Thyroid gland (tissue), 4 donors: ENCODE data around the gene CASS4. TPM values are rescaled to one million over a fixed set of nuclear protein-coding genes. Genes with fewer than 3 reads are reported as not detected.

Source experiments
- DNase-seq, 2 donors: peaks; one replicate each; pipeline ENCODE4 v3.0.0-alpha.2; 2019
- H3K27ac ChIP-seq, 3 donors: fragments of 200-600 bp; sonication (generic); 1 replicate in 2 of 3; 2 replicates in 1 of 3; pipeline ENCODE4 v1.5.1; 2016 to 2019; ENCODE audit warnings: mild to moderate bottlenecking in 1 of 3, moderate library complexity in 1 of 3
- H3K27me3 ChIP-seq: fragments of 200-600 bp; sonication (generic); one replicate; pipeline ENCODE4 v1.5.1; 2019
- H3K36me3 ChIP-seq, 2 donors: fragments of 200-600 bp; sonication (generic); one replicate each; pipeline ENCODE4 v1.5.1; 2016 to 2019
- H3K4me1 ChIP-seq, 2 donors: fragments of 200-600 bp; sonication (generic); one replicate each; pipeline ENCODE4 v1.5.1; 2017 to 2019
- H3K4me3 ChIP-seq, 3 donors: fragments of 200-600 bp; sonication (generic); replicated peaks in 1 of 3; 1 replicate in 2 of 3; 2 replicates in 1 of 3; pipeline ENCODE4 v1.5.1; 2016; ENCODE audit warnings: mild to moderate bottlenecking in 1 of 3
- H3K9me3 ChIP-seq: fragments of 200-600 bp; sonication (generic); one replicate; pipeline ENCODE4 v1.5.1; 2017
- CTCF ChIP-seq, 6 experiments: fragments of 200-600 bp in 3 of 6; fragments of 450-650 bp in 3 of 6; sonication (generic) in 3 of 6; IDR thresholded peaks; one replicate each; pipeline ENCODE4 v1.5.1; 2016 to 2019; ENCODE audit warnings: antibody characterized with exemption in 6 of 6, mild to moderate bottlenecking in 2 of 6, inconsistent platforms in 1 of 6, moderate library complexity in 1 of 6
- POLR2A ChIP-seq, 2 donors: fragments of 450-650 bp; IDR thresholded peaks; one replicate each; pipeline ENCODE4 v1.6.1; 2017; ENCODE audit warnings: antibody characterized with exemption in 2 of 2, mild to moderate bottlenecking in 2 of 2, moderate library complexity in 1 of 2
- WGBS, 2 donors: methylation state at CpG; one replicate each; pipeline ENCODE4 v1.1.5; 2017; 5-methylcytosine and 5-hydroxymethylcytosine counted together
- intact Hi-C: fragments of 100-400 bp; cut with DNase I; formaldehyde crosslinking; loops from one replicate; pipeline ENCODE4 v1.15.1; 2023
- total RNA-seq, 4 donors: library from RNA; depleted of rRNA; stranded (reverse); fragments of >200 nt; gene quantifications; one replicate each; pipeline ENCODE4 v1.2.3, GENCODE V29; 2016

CASS4 gene
- total RNA-seq, 4 donors from 2014 or later: 0.22 to 1.6 (median 1.0) TPM

DNA sequence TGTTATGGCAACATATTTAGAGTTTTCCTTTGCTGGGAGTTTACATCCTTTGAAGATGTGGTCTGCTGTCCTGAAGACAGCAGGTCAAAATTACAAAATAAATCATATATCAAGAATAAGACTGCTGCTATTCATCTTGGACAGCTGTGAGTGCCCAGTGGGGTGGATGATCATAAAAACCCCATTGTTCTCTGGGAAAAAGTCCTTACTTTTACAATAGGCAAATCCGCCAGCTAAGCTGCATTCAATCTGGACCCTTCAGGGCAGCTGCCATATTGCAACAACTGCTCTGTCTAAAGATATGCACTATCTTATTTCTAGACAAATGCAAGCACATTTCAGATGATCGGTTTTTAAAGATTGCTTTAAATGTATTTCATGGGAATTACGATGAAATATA, 19.4 kb downstream of the CASS4 start:
- WGBS, 2 donors: 87 to 88% methylated on average over 3 of the region's 3 CpGs
- TF ChIP-seq POLR2A (IDR thresholded peaks at IDR 0.05) (no peak), CTCF (IDR thresholded peaks at IDR 0.05) (no peak)
- Histone ChIP-seq H3K36me3 (no peaks in the 10 kb centered on the region), H3K27me3 (no peaks in the 10 kb centered on the region), H3K27ac (no peak overlapping the region), H3K4me1 (no peaks in the 10 kb centered on the region), H3K9me3 (no peaks in the 10 kb centered on the region), H3K4me3 (no peak overlapping the region)
- intact Hi-C loops: no loop called here
- DNase-seq: no peak

DNA sequence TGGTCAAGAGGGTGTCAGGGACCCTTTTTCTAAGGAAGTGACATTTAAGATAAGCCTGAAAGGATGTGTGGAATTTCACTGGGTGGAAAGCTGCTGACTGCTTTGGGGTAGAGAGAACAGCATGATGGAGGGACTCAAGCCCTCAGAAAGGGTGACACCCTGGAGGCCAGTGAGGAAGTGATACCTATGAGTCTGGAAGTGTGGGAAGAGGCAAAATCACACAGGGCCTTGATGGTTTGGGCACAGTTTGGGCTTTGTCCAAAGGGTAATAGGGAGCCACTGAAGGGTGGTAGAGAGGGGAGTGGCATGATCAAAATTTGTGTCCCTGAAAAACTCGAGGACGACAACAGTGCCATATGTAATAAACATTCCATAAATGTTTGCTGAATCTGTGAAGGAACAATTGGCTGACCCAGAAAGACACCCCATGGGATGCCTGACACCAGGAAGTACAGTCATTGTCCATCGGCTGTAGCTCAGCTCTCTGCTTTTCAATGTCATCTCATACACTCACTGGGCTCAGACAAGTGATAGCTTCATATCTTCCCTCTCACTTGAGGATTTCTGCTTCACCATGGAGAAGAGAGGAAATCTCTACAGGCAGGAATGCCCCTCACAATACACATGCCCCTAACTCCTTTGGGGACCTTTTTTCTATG, 21.3 kb downstream of the CASS4 start:
- Histone ChIP-seq H3K36me3 (no peaks in the 10 kb centered on the region), H3K27me3 (no peaks in the 10 kb centered on the region), H3K9me3 (no peaks in the 10 kb centered on the region), H3K27ac (no peak overlapping the region), H3K4me1 (no peaks in the 10 kb centered on the region), H3K4me3 (no peak overlapping the region)
- intact Hi-C loops: no loop called here
- TF ChIP-seq POLR2A (IDR thresholded peaks at IDR 0.05) (no peak), CTCF (IDR thresholded peaks at IDR 0.05) (no peak)
- 60 to 75% methylated on average over 3 of the region's 3 CpGs for WGBS, 2 donors
- DNase-seq: no peak

DNA sequence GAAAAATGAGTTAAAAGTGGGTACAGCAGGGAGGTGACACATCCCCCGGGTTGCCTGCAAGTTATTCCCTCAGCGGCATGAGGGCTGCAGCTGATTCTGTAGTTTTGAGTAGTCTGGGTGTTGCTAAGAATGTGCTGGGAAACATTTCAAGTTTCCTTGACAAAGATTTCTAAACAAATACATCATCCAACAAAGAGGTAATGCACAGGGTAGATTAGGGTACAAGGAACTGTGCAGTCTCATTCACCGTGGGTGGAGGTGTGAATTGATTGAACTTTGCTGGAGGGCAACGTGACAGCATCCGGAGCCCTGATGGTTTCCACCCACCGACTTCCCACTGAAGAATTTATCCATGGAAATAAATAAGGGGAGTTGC, 21.8 kb downstream of the CASS4 start:
- no peak for TF ChIP-seq POLR2A (IDR thresholded peaks at IDR 0.05)
- TF ChIP-seq CTCF (IDR thresholded peaks at IDR 0.05): no peak
- H3K27ac ChIP-seq: no peak overlapping the region
- H3K36me3 ChIP-seq: no peaks in the 10 kb centered on the region
- H3K4me3 ChIP-seq: no peak overlapping the region
- no peak for DNase-seq
- no peaks in the 10 kb centered on the region for H3K27me3 ChIP-seq
- WGBS, 2 donors: 65 to 76% methylated on average over 6 of the region's 6 CpGs
- no peaks in the 10 kb centered on the region for H3K9me3 ChIP-seq
- no peaks in the 10 kb centered on the region for H3K4me1 ChIP-seq
- intact Hi-C loops: no loop called here

- H3K27ac ChIP-seq: no peak overlapping the region
- no peak overlapping the region for H3K4me3 ChIP-seq
- intact Hi-C loops: no loop called here
- 82 to 86% methylated on average over 13 to 16 of the region's 20 CpGs for WGBS, 2 donors
- H3K27me3 ChIP-seq: no peaks in the 10 kb centered on the region
- no peaks in the 10 kb centered on the region for H3K36me3 ChIP-seq
- no peaks in the 10 kb centered on the region for H3K9me3 ChIP-seq
- H3K4me1 ChIP-seq: peaks cover 8 to 13% of the 10 kb centered on the region in 2 donors
- no peak for DNase-seq
- TF ChIP-seq POLR2A (IDR thresholded peaks at IDR 0.05) (no peak), CTCF (IDR thresholded peaks at IDR 0.05) (no peak)
Observed at GRCh38 chr20:56437196-56437960, 25.3 kb downstream of the CASS4 start.

DNA sequence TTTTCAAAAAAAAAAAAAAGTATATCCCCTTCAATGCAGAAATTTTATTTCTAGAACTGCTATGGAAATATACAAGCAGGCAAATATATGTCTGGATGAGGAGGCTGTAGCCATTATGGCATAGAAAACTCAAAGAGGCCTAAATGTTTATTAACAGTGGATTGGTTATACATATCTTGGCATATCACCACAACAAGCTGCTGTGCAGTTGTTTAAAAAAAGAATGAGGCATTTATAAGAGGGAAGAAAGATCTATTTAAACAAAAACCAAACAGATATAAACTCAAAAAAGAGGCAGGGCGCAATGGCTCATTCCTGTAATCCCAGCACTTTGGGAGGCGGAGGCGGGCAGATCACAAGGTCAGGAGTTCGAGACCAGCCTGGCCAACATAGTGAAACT, 26.2 kb downstream of the CASS4 start:
- H3K27me3 ChIP-seq: no peaks in the 10 kb centered on the region
- intact Hi-C loops: no loop called here
- H3K9me3 ChIP-seq: no peaks in the 10 kb centered on the region
- no peak overlapping the region for H3K27ac ChIP-seq
- DNase-seq: no peak
- H3K4me3 ChIP-seq: no peak overlapping the region
- no peaks in the 10 kb centered on the region for H3K36me3 ChIP-seq
- peaks cover 8 to 13% of the 10 kb centered on the region in 2 donors for H3K4me1 ChIP-seq
- TF ChIP-seq POLR2A (IDR thresholded peaks at IDR 0.05) (no peak), CTCF (IDR thresholded peaks at IDR 0.05) (no peak)
- 95 to 97% methylated on average over 4 of the region's 4 CpGs for WGBS, 2 donors
